ENCODE results near the gene BCL2L11. TPM values are rescaled to one million over a fixed set of nuclear protein-coding genes. Genes with fewer than 3 reads are reported as not detected.

The BCL2L11 gene
- total RNA-seq, 2 experiments from 2014 or later = 11.5 to 12.8 TPM

DNA sequence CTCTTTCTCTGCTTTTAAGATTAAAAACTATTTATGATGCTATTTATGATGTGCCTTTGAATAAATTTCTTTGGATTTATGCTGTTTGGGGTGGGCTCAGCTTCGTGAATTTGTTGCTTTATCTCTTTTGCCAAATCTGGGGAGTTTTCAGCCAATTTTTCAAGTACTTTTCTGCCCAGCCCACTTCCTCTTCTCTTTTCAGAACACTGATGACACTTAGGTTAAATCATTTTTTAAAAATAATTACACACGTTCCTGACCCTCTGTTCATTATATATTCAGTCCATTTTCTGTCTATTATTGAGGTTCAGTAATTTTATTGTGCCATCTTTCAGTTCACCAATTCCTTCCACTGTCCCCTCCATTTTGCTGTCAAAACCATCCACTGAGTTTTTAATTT, 14.8 kb upstream of the BCL2L11 start:
- DNase-seq = no peak
- H3K9me3 Mint-ChIP-seq = no peaks in the 10 kb centered on the region
- intact Hi-C loops (cut with micrococcal nuclease) = no loop called here
- no peak overlapping the region for H3K4me3 Mint-ChIP-seq
- peaks cover 1% of the 10 kb centered on the region for H3K4me1 Mint-ChIP-seq (ENCODE audit: low read depth)
- no peak overlapping the region for H3K27ac Mint-ChIP-seq
- CTCF ChIA-PET = no interaction called here
- no peaks in the 10 kb centered on the region for H3K36me3 Mint-ChIP-seq (ENCODE audit: low read depth)
- peaks cover 53% of the 10 kb centered on the region for H3K27me3 Mint-ChIP-seq (ENCODE audit: low read depth)

DNA sequence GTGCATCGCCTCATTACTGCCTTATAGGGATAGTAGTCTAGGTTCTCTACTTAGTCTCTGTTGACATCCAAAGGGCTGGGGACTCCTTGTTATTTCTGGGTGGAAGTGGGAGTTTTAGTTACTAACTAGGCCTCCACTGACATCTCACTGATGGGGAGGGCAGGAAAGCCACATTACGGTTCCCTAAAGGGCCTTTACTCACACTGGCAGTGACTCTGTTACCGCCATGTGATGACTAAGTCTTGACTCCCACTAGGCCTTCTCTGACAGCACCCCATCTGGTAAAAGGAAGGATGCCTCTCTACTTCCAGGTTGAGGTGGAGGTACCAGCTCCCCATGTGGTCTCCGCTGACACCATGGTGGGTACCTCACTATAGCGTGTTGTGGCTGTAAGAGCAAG, 14.0 kb upstream of the BCL2L11 start:
- Mint-ChIP-seq H3K4me1 (ENCODE audit: low read depth) (peaks cover 6% of the 10 kb centered on the region), H3K36me3 (ENCODE audit: low read depth) (no peaks in the 10 kb centered on the region), H3K9me3 (no peaks in the 10 kb centered on the region), H3K27ac (no peak overlapping the region), H3K27me3 (ENCODE audit: low read depth) (peaks cover 53% of the 10 kb centered on the region), H3K4me3 (no peak overlapping the region)
- DNase-seq = no peak
- intact Hi-C loops (cut with micrococcal nuclease) = no loop called here
- CTCF ChIA-PET = no interaction called here

- no peak for DNase-seq
- peaks cover 59% of the 10 kb centered on the region for H3K27me3 Mint-ChIP-seq (ENCODE audit: low read depth)
- intact Hi-C loops (cut with micrococcal nuclease) = no loop called here
- no peaks in the 10 kb centered on the region for H3K9me3 Mint-ChIP-seq
- peaks cover 8% of the 10 kb centered on the region for H3K4me1 Mint-ChIP-seq (ENCODE audit: low read depth)
- no peak overlapping the region for H3K27ac Mint-ChIP-seq
- CTCF ChIA-PET = no interaction called here
- no peak overlapping the region for H3K4me3 Mint-ChIP-seq
- no peaks in the 10 kb centered on the region for H3K36me3 Mint-ChIP-seq (ENCODE audit: low read depth)
Observed at GRCh38 chr2:111108745-111109271, 11.9 kb upstream of the BCL2L11 start.

- no peak for DNase-seq
- Mint-ChIP-seq H3K9me3 (no peaks in the 10 kb centered on the region), H3K27me3 (ENCODE audit: low read depth) (peaks cover 58% of the 10 kb centered on the region), H3K4me1 (ENCODE audit: low read depth) (peaks cover 17% of the 10 kb centered on the region), H3K36me3 (ENCODE audit: low read depth) (no peaks in the 10 kb centered on the region), H3K27ac (no peak overlapping the region), H3K4me3 (no peak overlapping the region)
- CTCF ChIA-PET = interaction anchor here (0.5 to 1.3 kb wide), 4 partner anchors 16 to 1003 kb away, joined by 3 to 5 read pairs (median 4); no protein-coding TSS in a partner anchor
- intact Hi-C loops (cut with micrococcal nuclease) = loop anchor here (1.0 to 10.0 kb wide), 2 partner anchors 19 to 364 kb away; no protein-coding TSS in a partner anchor
Observed at GRCh38 chr2:111111101-111111755, 9.5 kb upstream of the BCL2L11 start.

DNA sequence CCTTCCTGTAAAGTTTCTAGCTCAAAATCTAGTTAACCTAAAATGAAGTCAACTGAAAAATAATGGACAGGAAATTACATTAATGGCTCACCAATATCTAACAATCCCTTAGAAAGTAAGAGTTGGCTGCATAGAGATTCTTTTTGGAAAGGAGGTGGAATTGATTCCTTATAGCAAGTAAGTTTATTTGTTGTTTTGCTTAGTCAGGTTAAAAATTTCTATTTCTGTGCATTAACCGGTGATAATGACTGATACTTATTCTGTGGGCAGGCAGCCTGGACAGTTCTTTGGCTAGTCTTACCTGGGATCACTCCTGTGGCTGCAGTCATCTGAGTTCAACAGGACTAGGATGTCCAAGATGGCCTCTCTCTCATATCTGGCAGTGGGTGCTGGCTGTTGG, 6.9 kb upstream of the BCL2L11 start:
- CTCF ChIA-PET = interaction anchor here (1.4 kb wide), 1 partner anchor 10 kb away, joined by 3 read pairs; no protein-coding TSS in a partner anchor
- Mint-ChIP-seq H3K27me3 (ENCODE audit: low read depth) (peaks cover 49% of the 10 kb centered on the region), H3K9me3 (no peaks in the 10 kb centered on the region), H3K27ac (no peak overlapping the region), H3K4me3 (no peak overlapping the region), H3K4me1 (ENCODE audit: low read depth) (peaks cover 41% of the 10 kb centered on the region), H3K36me3 (ENCODE audit: low read depth) (no peaks in the 10 kb centered on the region)
- intact Hi-C loops (cut with micrococcal nuclease) = loop anchor here (10.0 kb wide), 1 partner anchor 361 kb away; no protein-coding TSS in a partner anchor
- DNase-seq = no peak

- CTCF ChIA-PET = interaction anchor here (0.7 to 2.1 kb wide), 3 partner anchors 16 to 303 kb away, joined by 3 to 11 read pairs (median 3); no protein-coding TSS in a partner anchor
- Mint-ChIP-seq H3K27me3 (ENCODE audit: low read depth) (peaks cover 44% of the 10 kb centered on the region), H3K4me3 (no peak overlapping the region), H3K27ac (peak overlapping the region; percentile 2), H3K4me1 (ENCODE audit: low read depth) (peaks cover 51% of the 10 kb centered on the region), H3K36me3 (ENCODE audit: low read depth) (no peaks in the 10 kb centered on the region), H3K9me3 (no peaks in the 10 kb centered on the region)
- peak; percentile 73 for DNase-seq
- intact Hi-C loops (cut with micrococcal nuclease) = loop anchor here (1.0 to 10.0 kb wide), 7 partner anchors 61 to 591 kb away; no protein-coding TSS in a partner anchor
Observed at GRCh38 chr2:111116011-111116746, 4.5 kb upstream of the BCL2L11 start.

DNA sequence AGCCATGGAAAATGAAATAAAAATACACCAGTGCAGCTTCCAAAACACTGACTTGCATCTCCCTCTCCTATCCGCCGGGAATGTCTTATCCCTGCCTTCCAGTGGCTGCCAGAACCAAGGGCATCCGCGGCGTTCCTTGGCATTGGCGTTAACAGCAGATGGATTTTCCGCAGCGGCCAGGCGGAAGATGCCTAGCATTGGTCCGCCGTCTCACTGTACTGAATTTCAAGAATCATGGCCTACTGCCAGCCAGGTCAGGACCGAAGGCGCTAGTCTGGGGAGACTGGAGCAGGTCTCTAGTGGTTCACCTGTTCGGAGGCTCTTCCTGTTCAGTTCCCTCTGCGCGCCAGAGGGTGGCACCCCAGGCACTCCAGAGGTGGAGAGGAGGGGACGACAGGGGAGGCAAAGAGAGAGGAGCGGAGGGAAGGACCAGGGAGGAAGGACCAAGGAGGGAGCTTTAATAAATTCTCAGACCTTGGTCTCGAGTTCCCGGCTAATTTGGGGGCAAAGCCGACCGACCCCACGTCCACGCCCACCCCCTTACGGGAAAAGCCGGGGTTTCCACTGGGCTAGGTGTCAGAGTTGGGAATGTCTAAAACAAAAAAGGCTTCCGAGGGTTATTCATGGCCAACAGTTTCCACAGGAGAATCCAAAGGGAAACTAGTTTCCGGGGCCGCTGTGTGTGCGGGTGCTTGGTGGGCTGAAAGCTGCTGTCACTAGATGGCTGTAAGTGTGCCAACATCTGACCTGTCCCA, 3.7 kb upstream of the BCL2L11 start:
- H3K27ac Mint-ChIP-seq = peak overlapping the region; percentile 1
- peak; percentile 85 for DNase-seq
- H3K4me1 Mint-ChIP-seq (ENCODE audit: low read depth) = peaks cover 47% of the 10 kb centered on the region
- intact Hi-C loops (cut with micrococcal nuclease) = loop anchor here (1.0 to 10.0 kb wide), 7 partner anchors 62 to 590 kb away; no protein-coding TSS in a partner anchor
- no peaks in the 10 kb centered on the region for H3K36me3 Mint-ChIP-seq (ENCODE audit: low read depth)
- CTCF ChIA-PET = interaction anchor here (0.6 to 2.1 kb wide), 8 partner anchors 15 to 304 kb away, joined by 3 to 11 read pairs (median 3); no protein-coding TSS in a partner anchor
- H3K27me3 Mint-ChIP-seq (ENCODE audit: low read depth) = peaks cover 44% of the 10 kb centered on the region
- H3K4me3 Mint-ChIP-seq = peak overlapping the region; percentile 61
- H3K9me3 Mint-ChIP-seq = no peaks in the 10 kb centered on the region

- peaks cover 39% of the 10 kb centered on the region for H3K27me3 Mint-ChIP-seq (ENCODE audit: low read depth)
- no peaks in the 10 kb centered on the region for H3K9me3 Mint-ChIP-seq
- peak overlapping the region; percentile 61 for H3K4me3 Mint-ChIP-seq
- no peak overlapping the region for H3K27ac Mint-ChIP-seq
- peak; percentile 70 for DNase-seq
- H3K4me1 Mint-ChIP-seq (ENCODE audit: low read depth) = peaks cover 46% of the 10 kb centered on the region
- CTCF ChIA-PET = interaction anchor here (0.6 to 2.1 kb wide), 8 partner anchors 19 to 584 kb away, joined by 3 to 11 read pairs (median 3); no protein-coding TSS in a partner anchor
- no peaks in the 10 kb centered on the region for H3K36me3 Mint-ChIP-seq (ENCODE audit: low read depth)
- intact Hi-C loops (cut with micrococcal nuclease) = loop anchor here (2.0 to 10.0 kb wide), 6 partner anchors 63 to 589 kb away; no protein-coding TSS in a partner anchor
Observed at GRCh38 chr2:111117598-111118480, 2.9 kb upstream of the BCL2L11 start.

DNA sequence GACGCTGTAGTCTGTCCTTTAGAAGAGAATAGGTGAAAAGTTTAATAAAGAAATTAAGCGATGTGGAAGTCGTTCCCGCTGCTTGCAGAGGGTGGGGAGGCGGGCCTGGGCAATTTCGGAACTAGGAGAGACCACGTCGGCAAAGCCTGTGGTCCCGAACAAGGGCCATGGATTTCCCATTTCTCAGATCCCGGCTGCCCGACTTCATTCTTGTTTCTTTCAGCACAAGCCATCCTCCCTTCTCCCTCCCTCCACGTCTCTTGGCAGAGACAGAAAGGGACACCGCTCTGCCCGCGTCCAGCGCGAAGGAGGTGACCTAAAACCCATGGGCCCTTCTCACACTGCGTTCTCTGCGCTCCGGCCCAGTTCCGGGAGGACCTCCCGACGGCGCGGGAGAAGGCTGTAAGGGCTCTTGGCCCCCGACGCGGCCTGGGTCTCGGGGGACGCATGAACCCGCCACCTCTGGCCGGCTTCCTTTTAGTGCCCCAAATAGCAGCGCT, 2.2 kb upstream of the BCL2L11 start:
- H3K36me3 Mint-ChIP-seq (ENCODE audit: low read depth) = peaks cover 4% of the 10 kb centered on the region
- no peak for DNase-seq
- peaks cover 32% of the 10 kb centered on the region for H3K27me3 Mint-ChIP-seq (ENCODE audit: low read depth)
- H3K4me1 Mint-ChIP-seq (ENCODE audit: low read depth) = peaks cover 50% of the 10 kb centered on the region
- peak overlapping the region; percentile 61 for H3K4me3 Mint-ChIP-seq
- intact Hi-C loops (cut with micrococcal nuclease) = loop anchor here (5.0 to 10.0 kb wide), 2 partner anchors 266 to 356 kb away; no protein-coding TSS in a partner anchor
- CTCF ChIA-PET = interaction anchor here (0.7 to 1.6 kb wide), 4 partner anchors 18 to 583 kb away, joined by 3 to 7 read pairs (median 3); no protein-coding TSS in a partner anchor
- no peaks in the 10 kb centered on the region for H3K9me3 Mint-ChIP-seq
- peak overlapping the region; percentile 39 for H3K27ac Mint-ChIP-seq

- Mint-ChIP-seq H3K27me3 (ENCODE audit: low read depth) (peaks cover 26% of the 10 kb centered on the region), H3K27ac (peak overlapping the region; percentile 59), H3K36me3 (ENCODE audit: low read depth) (peaks cover 8% of the 10 kb centered on the region), H3K9me3 (no peaks in the 10 kb centered on the region), H3K4me1 (ENCODE audit: low read depth) (peaks cover 53% of the 10 kb centered on the region), H3K4me3 (peak overlapping the region; percentile 61)
- CTCF ChIA-PET = no interaction called here
- peak; percentile 35 for DNase-seq
- intact Hi-C loops (cut with micrococcal nuclease) = loop anchor here (5.0 to 10.0 kb wide), 2 partner anchors 267 to 356 kb away; no protein-coding TSS in a partner anchor
Observed at GRCh38 chr2:111118981-111119821, 1.5 kb upstream of the BCL2L11 start.

All from activated naive CD4-positive, alpha-beta T cell treated with anti-CD3 and anti-CD28 coated beads for 36 hours (primary cell).